Right lobe of liver (tissue), 4 donors: ENCODE results near the gene RIPOR2.
"Not testable (repeated sequence)": the region's sequence is repeated elsewhere in the genome, so short reads cannot be mapped to it uniquely, and the experiment has no call there.

Experiments
- POLR2A ChIP-seq: fragments of 450-650 bp; IDR thresholded peaks from one replicate; pipeline ENCODE4 v1.6.1; 2017; ENCODE audit warnings: antibody characterized with exemption, mild to moderate bottlenecking
- TF ChIP-seq, protein P1 (sequence below), 4 donors: fragments of 200-600 bp in 3 of 4; fragments of 450-650 bp in 1 of 4; IDR thresholded peaks; one replicate each; pipeline versions ENCODE4 v1.5.1 to v1.8.0; 2016 to 2022; ENCODE audit warnings: antibody characterized with exemption in 4 of 4, mild to moderate bottlenecking in 2 of 4
- donor health status: DM: no; HTN: no; CAD: no.
- donor health status: DM: no; HTN: no; CAD: no.
- donor health status: DM: no; HTN: yes; CAD: no.

DNA sequence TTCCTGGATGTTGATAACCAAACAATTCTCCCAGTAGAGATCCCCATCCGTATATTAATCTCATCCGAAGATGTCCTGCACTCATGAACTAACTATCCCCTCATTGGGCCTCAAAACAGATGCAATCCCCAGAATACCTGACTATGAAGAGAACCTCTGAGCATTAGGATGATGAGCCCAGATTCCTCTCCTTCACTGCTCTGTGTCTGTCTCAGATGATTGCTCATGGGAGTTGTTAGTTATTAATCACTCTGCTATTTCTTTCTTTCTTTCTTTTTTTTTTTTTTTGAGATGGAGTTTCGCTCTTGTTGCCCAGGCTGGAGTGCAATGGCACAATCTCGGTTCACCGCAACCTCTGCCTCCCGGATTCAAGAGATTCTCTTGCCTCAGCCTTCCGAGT, 12.5 kb upstream of the RIPOR2 start:
- TF ChIP-seq, protein P1, sequence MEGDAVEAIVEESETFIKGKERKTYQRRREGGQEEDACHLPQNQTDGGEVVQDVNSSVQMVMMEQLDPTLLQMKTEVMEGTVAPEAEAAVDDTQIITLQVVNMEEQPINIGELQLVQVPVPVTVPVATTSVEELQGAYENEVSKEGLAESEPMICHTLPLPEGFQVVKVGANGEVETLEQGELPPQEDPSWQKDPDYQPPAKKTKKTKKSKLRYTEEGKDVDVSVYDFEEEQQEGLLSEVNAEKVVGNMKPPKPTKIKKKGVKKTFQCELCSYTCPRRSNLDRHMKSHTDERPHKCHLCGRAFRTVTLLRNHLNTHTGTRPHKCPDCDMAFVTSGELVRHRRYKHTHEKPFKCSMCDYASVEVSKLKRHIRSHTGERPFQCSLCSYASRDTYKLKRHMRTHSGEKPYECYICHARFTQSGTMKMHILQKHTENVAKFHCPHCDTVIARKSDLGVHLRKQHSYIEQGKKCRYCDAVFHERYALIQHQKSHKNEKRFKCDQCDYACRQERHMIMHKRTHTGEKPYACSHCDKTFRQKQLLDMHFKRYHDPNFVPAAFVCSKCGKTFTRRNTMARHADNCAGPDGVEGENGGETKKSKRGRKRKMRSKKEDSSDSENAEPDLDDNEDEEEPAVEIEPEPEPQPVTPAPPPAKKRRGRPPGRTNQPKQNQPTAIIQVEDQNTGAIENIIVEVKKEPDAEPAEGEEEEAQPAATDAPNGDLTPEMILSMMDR (IDR thresholded peaks at IDR 0.05) = not testable (repeated sequence)
- TF ChIP-seq POLR2A = not testable (repeated sequence)
